ENCODE measurements around the gene MYO10.

Gene MYO10

GRCh38 chr5:16927613-16928012 lies 8.5 kb downstream of the MYO10 start:
- no peak for TF ChIP-seq CTCF (IDR thresholded peaks at IDR 0.05; ENCODE audit: low read depth, low read length, missing control alignments)
- no peak for DNase-seq (ENCODE audit: low read depth)
- no peak overlapping the region for H3K4me3 ChIP-seq (ENCODE audit: low read depth, low read length)

GRCh38 chr5:16926417-16926816 lies 9.7 kb downstream of the MYO10 start:
- H3K4me3 ChIP-seq (ENCODE audit: low read depth, low read length) = no peak overlapping the region
- TF ChIP-seq CTCF (IDR thresholded peaks at IDR 0.05; ENCODE audit: low read depth, low read length, missing control alignments) = no peak
- DNase-seq (ENCODE audit: low read depth) = no peak

GRCh38 chr5:16924206-16924605 lies 11.9 kb downstream of the MYO10 start:
- DNase-seq (ENCODE audit: low read depth) = no peak
- H3K4me3 ChIP-seq (ENCODE audit: low read depth, low read length) = no peak overlapping the region
- TF ChIP-seq CTCF (IDR thresholded peaks at IDR 0.05; ENCODE audit: low read depth, low read length, missing control alignments) = no peak

GRCh38 chr5:16922430-16922829 lies 13.7 kb downstream of the MYO10 start:
- no peak for DNase-seq (ENCODE audit: low read depth)
- no peak for TF ChIP-seq CTCF (IDR thresholded peaks at IDR 0.05; ENCODE audit: low read depth, low read length, missing control alignments)
- no peak overlapping the region for H3K4me3 ChIP-seq (ENCODE audit: low read depth, low read length)

GRCh38 chr5:16921211-16921610 lies 14.9 kb downstream of the MYO10 start:
- DNase-seq (ENCODE audit: low read depth) = no peak
- TF ChIP-seq CTCF (IDR thresholded peaks at IDR 0.05; ENCODE audit: low read depth, low read length, missing control alignments) = no peak
- no peak overlapping the region for H3K4me3 ChIP-seq (ENCODE audit: low read depth, low read length)

GRCh38 chr5:16920109-16920816 lies 15.8 kb downstream of the MYO10 start:
- no peak for DNase-seq (ENCODE audit: low read depth)
- no peak for TF ChIP-seq CTCF (IDR thresholded peaks at IDR 0.05; ENCODE audit: low read depth, low read length, missing control alignments)
- H3K4me3 ChIP-seq (ENCODE audit: low read depth, low read length) = no peak overlapping the region
